SK-N-MC (cell line): ENCODE results near the gene NABP1.

Experiments used
- EZH2 ChIP-seq: fragments of 200-600 bp; sonication (generic); IDR thresholded peaks from one replicate; pipeline ENCODE4 v1.6.1; 2017; ENCODE audit warnings: antibody characterized with exemption
- POLR2AphosphoS5 ChIP-seq: IDR thresholded peaks from 2 replicates; pipeline ENCODE4 v1.6.1; 2012; ENCODE audit warnings: mild to moderate bottlenecking, low read depth, low read length, borderline replicate concordance

DNA sequence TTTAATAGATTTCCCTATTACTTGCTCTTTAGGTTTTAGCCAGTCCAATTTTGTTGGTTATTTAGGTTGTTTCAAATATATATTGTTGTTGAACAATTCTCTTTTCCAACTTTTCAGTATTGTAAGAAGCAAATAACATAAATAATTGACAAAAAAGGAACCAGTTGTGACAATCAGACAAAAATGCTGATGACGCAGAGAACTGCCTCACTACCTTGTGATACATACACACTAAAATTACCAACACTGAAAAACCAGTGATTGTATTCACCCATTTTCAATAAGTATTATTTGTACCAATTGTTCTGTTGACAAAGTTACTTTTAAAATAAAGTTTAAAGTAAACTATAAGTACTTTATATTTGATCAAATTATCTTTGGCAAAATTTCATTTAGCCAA is 43.1 kb upstream of the NABP1 start:
- no peak for TF ChIP-seq EZH2
- no peak for TF ChIP-seq POLR2AphosphoS5
